GM21423 (cell line): ENCODE measurements around the gene ABL1.

ENCODE experiments used
- ATAC-seq: cut with Tn5 transposase; IDR thresholded peaks from one replicate; pipeline ENCODE4 v1.9.1; 2021; ENCODE audit warnings: mild to moderate bottlenecking, moderate library complexity; ENCODE audit not compliant: unreplicated experiment

The ABL1 gene

DNA sequence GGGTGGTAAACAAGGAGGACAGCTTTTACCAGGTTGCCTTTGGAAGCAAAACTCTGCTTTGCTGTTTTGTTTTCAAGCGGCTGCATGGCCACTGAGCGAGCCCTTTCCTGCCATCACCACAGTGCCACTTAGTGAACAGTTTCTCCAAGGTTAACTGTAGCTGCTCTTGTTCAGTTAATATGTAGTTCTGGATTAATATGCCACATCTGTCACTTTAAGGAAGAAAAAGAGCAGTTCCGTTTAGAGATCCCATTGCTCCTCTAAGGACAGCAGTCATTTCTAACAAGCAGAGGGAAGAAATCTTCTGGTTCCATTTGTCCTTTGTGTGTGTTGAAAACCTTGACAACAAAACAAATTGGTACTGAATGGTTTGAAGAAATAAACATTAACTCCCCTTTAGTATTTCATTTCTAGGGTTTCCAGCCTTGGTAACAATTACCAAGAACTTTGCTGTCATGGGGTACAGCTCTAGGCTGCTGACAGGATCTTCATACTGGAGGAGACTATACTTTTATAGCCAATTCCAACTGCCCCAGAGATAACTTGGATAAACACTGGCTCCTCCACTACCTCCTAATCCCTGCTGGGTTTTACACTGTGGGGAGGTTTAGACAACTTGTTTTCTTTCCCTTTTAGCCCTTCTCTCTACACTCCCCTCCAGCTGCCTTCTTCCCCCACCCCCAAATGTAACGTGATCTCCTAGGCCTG lies 10.3 kb upstream of the ABL1 start:
- ATAC-seq: no peak

GRCh38 chr9:130825351-130825651 lies 9.8 kb upstream of the ABL1 start:
- ATAC-seq: no peak

GRCh38 chr9:130825809-130826208 lies 9.2 kb upstream of the ABL1 start:
- no peak for ATAC-seq

DNA sequence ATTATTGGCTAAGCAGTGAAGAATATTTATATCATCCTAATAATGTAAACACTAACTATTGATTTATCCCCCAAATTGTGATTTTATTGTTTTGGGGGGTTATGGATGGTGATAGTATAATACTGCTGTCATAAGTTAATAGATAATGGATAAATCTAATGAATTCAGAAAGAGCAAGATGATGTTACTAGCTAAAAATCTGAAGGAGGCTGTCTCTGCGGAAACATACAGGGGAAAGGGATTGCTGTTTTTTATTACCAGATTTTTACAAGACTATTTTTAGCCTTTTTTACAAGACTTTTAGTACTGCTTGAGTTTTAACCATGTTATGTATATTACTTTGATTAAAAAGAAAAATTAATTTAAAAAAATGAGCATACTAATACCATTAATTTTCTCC lies 5.3 kb upstream of the ABL1 start:
- no peak for ATAC-seq

DNA sequence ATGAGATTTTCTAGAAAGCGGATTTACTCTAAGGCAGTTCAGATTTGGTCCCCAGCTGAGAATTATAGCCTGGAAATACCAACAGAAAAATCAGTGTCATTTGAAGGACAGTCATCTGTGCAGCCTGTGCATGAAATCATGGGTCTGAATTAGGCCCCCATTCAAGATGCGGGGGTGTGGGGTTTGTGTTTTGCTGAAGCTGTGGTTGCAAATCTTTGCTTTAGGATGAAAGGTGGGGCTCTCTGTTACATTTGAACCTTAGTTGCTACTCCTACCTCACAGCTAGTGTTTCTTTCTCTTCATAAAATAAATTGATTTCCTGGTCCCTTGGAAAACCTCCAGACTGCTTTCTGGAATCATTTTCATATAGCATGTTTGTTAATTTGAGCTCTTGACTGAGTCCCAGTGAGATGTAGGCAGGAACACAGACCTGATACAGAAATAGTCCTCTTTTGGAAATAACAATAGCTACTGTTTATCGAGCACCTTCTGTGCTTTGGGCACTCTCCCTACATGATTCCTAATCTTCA lies 4.8 kb upstream of the ABL1 start:
- ATAC-seq: no peak

DNA sequence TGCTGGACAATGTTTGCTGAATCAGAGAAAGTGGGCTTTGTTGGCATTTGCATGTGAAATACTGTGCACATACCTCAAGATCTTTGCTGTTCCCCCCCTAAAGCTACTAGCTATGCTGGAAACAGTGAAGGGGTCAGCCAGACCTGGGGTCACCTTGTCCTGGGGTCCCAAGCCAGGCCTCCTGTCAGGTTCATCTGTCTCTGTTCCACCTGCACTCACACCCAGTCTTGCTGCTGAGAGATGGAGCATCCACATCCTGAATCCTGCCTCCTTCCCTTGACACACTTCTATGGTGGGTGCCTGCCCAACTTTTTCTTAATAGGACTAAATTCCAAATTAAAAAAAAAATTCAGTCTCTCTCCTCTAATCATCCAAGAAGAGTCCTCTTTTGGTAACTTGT lies 4.0 kb upstream of the ABL1 start:
- ATAC-seq: no peak

DNA sequence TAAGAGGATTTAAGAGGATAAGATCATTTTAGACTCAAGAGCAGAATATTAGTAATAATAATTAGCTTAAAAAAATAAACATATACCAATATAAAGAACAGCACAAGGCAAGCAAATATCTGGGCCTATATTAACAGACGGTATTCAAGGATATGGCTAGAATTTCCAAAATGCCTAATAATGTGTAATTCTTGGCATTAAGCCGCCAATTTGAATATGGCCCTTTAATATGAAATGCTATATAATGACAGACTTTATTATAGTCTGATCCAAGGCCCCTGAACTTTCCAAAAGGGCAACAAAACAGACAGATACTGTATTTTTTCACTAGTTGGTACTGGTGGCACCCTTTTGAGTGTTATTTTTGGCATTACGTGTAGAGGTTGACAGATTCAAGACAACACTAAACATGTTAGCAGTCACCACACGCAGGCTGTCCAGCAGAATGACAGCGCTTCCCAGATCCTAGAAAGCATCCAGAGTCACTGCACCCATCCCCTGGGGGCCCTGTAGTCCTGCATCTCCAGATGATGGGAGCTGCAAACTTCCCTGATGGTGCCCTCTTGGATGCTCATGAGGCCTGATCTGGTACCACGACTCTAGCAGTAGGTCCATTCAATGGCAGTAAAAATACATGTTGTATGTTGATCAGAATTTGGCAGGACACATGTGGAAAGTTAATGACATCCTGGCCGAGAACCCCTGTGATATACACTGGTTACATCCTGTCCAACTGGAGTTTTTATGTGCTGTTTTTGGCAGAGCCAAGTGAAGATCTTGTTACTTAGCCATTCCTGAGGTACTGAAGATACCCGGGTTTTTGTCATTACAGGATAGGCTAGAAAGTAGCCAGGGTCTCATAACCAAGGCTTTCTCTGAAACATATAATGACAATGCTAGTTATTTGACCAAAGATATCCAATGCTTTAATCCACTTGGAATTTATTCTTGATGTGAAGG lies 1.7 kb upstream of the ABL1 start:
- no peak for ATAC-seq

DNA sequence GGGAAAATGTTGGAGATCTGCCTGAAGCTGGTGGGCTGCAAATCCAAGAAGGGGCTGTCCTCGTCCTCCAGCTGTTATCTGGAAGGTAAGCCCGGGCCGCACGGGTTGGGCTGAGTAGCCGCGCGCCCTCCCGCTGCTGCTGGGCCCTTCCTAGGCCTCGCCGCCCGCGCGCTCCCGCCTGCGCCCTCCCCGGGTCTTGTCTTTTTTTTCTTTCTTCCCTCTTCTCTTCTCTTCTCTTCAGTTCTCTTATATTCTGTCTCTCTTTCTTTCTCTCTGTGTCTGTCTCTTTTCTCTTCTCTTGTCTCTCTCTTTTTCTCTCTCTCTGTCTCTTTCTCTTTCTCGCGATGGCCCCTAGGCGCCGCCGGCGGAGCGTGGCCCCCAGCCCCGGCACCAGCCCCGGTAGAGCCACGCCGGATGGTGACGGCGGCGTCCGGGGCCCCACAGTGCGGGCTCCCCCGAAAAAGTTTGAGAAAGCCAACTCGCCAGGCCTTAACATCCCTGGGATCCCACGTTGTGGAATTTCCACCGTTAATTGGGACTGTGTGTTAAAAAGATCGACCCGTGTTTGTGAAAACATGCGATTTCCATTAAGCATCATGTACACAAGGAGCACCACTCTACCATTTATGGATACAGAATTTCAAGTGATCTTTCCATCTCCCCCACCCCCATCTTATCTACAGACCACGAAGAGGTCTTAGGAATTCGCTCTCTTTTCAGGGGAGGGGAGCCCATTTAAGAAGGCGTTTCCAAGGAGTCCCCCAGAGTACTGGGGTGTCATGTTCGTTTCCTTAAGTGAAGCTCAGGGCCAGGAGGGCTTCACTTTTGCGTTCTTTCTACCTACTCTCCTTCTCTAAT lies 616 bp downstream of the ABL1 start:
- ATAC-seq: peak; percentile 29

GRCh38 chr9:130837002-130837511 lies 2.0 kb downstream of the ABL1 start:
- ATAC-seq: no peak

DNA sequence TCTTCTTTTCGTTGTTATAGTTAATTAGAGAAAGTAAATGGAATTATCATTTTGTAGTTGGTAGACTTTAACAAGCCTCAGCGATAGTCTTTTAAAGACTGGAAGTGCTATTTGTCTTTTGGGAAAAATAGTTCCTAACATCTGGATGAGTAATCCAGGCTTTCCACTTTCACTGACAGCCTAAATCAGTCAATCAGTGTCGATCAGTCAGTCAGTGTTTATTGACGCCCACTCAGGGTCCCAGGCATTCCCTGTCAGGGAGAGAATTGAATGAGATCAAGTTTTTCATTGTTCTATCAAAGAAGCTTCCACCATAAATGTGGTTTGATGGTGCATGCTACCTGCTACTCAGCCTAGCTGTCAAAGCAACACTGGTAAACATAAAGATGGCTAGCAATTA lies 2.6 kb downstream of the ABL1 start:
- no peak for ATAC-seq

DNA sequence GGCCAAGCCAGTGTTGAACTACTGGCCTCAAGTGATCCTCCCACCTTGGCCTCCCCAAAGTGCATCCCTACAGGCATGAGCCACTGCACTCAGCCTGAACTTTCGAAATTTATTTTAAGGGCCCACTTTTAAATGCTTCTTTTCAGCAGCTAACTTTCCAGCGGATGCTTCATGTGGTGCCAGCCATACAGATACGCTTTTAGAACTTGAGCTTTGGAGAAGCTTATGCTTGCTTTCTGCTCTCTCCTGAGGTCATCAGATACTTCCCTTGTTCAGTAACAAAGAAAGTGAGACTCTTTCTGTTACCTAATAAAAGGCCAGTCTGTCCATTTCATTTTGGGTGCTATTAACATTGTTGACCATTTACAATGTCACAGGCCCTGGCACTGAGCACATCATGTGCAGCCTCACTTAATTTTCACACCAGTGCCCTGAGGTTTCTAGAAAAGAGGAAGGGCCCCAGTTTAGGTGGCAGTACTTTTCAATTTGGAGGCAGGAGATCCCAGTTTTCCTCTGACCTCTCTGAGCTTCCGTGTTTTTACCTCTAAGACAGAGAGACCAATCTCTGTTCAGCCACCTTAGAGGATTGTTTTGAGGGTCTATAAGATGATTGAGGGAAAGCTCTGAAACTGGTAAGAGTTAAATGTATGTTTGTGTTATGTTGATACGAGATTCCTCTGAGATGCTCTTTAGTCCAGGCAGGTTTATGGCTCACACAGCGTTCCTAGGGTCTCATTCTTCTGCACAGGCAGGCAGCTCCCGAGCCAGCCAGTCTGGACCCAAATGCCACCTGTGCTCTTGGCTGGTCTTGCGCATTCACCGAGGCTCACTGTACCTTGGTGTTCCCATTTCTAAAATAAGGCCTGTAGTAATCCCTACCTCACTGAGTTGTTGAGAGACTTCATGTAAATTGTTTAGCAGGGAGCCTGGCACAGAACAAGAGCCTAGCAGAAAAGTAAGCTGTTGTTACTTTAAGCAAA lies 4.4 kb downstream of the ABL1 start:
- no peak for ATAC-seq

DNA sequence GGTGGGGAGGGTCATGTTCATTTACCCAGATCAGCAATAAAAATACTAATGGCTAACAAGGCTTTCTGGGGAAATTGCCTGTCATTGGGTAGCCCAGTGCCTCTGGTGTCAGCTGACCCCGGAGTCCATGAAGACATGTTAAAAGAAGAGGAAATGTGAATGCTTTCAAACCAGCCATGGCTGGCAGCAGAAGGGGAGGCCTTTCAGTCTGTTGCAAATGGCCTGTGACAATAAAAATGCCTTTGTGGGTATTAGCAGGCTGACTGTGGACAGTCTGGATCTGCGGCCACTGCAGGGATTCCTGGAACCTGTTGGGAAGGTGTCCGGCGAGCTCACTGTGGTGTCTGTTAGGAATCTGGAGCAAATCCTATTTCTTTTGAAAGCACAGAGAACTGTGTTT lies 7.5 kb downstream of the ABL1 start:
- ATAC-seq: no peak

- no peak for ATAC-seq
These were observed 8.2 kb downstream of the ABL1 start for GRCh38 chr9:130843049-130843908.

DNA sequence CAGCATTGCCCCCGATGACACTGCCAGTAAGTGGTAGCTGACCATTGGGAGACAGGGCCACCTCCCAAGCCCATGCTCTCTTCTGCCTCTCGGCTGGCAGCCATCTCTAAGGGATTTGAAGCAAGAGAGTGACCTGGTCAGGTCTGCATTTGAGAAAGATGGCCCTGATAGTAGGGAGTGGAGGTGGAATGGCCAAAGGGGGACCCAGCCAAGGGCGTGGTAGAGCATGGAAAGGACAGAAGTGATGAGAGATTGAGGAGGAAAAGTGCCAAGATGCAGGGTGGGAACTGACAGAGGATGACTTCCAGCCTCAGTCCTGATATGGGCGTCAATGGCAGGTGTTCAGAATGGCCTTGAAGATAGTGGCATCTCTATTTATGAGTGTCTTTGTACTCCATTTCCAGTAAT lies 9.0 kb downstream of the ABL1 start:
- no peak for ATAC-seq

DNA sequence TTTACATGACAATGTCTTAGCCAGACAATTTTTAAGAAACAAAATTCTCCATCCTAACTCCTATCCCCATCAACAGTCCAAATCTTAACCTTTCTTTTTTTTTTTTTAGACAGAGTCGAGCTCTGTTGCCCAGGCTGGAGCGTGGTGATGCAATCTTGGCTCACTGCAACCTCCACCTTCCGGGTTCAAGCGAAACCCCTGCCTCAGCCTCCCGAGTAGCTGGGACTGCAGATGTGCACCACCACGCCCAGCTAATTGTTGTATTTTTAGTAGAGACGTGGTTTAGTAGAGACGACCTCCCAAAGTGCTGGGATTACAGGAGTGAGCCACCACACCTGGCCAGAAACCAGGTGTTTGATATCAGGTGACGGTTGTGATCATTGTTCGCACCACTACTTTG lies 10.2 kb downstream of the ABL1 start:
- no peak for ATAC-seq

DNA sequence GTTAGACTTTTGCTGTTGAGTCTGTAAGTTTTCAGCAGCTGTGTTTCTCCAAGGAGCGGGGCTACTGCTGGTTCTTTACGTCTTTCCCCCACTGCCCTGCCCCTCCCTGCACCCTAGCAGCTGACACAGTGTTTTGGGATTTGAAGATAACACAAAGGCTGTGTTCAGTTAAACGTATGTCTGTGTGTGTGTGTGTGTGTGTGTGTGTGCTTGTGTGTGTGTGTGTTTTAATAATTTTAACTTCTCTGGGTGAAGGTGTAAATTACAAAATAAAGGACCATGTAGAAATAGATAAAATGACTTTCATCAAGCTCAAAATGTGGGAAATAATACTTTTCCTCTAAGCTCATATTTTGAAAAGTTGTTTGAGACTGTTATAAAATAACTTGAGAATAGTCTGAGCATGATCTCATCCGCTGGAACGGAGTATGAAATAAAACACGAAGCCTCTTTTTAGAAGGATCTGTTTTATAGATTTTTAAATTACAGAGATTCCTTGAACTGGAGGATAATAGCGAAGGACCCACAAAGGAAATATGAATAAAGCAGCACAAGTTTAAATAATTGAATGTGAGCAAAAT lies 10.9 kb downstream of the ABL1 start:
- no peak for ATAC-seq

DNA sequence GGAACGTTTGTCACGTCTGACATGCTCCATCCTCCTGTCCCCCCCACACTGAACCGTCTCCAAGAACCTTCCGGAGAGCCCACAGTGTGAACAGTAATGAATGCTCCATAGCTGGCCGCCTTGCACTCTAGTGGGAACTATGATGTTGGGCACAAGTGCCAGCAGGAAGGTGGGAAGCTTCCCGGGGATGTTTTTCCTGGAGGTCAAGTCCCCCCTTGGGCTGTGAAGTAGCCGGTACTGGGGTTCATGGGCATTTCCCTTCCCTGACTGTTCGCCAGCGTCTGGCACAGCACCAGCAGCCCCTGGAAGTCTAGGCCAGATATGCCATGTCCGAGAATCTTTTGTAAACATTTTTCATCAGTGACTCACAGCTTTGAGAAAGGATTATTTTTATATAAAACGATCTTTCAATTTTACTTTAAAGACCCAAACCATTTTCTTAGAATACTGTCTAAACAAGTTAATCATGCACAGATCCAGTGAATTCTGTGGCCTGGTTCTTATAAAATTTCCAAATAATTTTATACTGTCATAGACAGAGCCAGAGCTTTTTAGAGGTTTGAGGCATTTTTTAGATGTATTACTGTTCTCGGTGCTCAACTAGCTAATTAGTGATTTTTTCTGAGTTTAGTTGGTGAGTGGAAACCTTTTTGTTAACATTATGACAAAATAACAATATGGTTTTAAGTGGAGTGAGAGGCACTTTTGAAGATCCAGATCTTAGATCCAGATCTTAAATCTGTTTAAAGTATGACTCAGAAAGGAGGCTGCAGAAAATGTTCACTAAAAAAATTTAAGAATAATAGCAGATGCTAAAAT lies 11.6 kb downstream of the ABL1 start:
- no peak for ATAC-seq
